ENCODE data around the gene ATF4. TPM values are rescaled to one million over a fixed set of nuclear protein-coding genes. Genes with fewer than 3 reads are reported as not detected.
A peak's percentile ranks its signal among the peaks of the same experiment; 100 is the strongest.

The ATF4 gene
- total RNA-seq, 4 donors from 2014 or later = 214 to 336 (median 309) TPM

GRCh38 chr22:39486951-39487825, 33.2 kb upstream of the ATF4 start:
- no peak overlapping the region for H3K4me3 ChIP-seq (ENCODE audit: low read depth, poor library complexity, severe bottlenecking)
- no peak for TF ChIP-seq POLR2A (IDR thresholded peaks at IDR 0.05)
- no peak for TF ChIP-seq CTCF (IDR thresholded peaks at IDR 0.05)
- 76 to 81% methylated on average over 44 to 45 of the region's 45 CpGs for WGBS, 2 donors
- no peak for DNase-seq (ENCODE audit: low spot score in 2 of 2)
- intact Hi-C loops (cut with DNase I; ENCODE audit: low total_unique reads) = no loop called here

GRCh38 chr22:39487826-39488520, 32.4 kb upstream of the ATF4 start:
- no peak overlapping the region for H3K4me3 ChIP-seq (ENCODE audit: low read depth, poor library complexity, severe bottlenecking)
- intact Hi-C loops (cut with DNase I; ENCODE audit: low total_unique reads) = no loop called here
- DNase-seq (ENCODE audit: low spot score in 2 of 2) = no peak
- TF ChIP-seq CTCF (IDR thresholded peaks at IDR 0.05) = no peak
- TF ChIP-seq POLR2A (IDR thresholded peaks at IDR 0.05) = no peak
- 96% methylated on average over 58 to 63 of the region's 70 CpGs for WGBS, 2 donors

- 88% methylated on average over 33 to 36 of the region's 39 CpGs for WGBS, 2 donors
- no peak for DNase-seq (ENCODE audit: low spot score in 2 of 2)
- no peak for TF ChIP-seq POLR2A (IDR thresholded peaks at IDR 0.05)
- no peak for TF ChIP-seq CTCF (IDR thresholded peaks at IDR 0.05)
- intact Hi-C loops (cut with DNase I; ENCODE audit: low total_unique reads) = no loop called here
- H3K4me3 ChIP-seq (ENCODE audit: low read depth, poor library complexity, severe bottlenecking) = no peak overlapping the region
These were observed 31.7 kb upstream of the ATF4 start for GRCh38 chr22:39488563-39489083.

- intact Hi-C loops (cut with DNase I; ENCODE audit: low total_unique reads) = no loop called here
- WGBS, 2 donors = 83 to 86% methylated on average over 17 of the region's 17 CpGs
- no peak for DNase-seq (ENCODE audit: low spot score in 2 of 2)
- TF ChIP-seq POLR2A (IDR thresholded peaks at IDR 0.05) = no peak
- TF ChIP-seq CTCF (IDR thresholded peaks at IDR 0.05) = no peak
- H3K4me3 ChIP-seq (ENCODE audit: low read depth, poor library complexity, severe bottlenecking) = no peak overlapping the region
These were observed 31.0 kb upstream of the ATF4 start for GRCh38 chr22:39489094-39490068.

GRCh38 chr22:39490135-39490798, 30.1 kb upstream of the ATF4 start:
- DNase-seq (ENCODE audit: low spot score in 2 of 2) = peak; percentile 84 to 94
- WGBS, 2 donors = 40 to 42% methylated on average over 12 to 13 of the region's 13 CpGs
- H3K4me3 ChIP-seq (ENCODE audit: low read depth, poor library complexity, severe bottlenecking) = no peak overlapping the region
- TF ChIP-seq CTCF (IDR thresholded peaks at IDR 0.05) (no peak), POLR2A (IDR thresholded peaks at IDR 0.05) (no peak)
- intact Hi-C loops (cut with DNase I; ENCODE audit: low total_unique reads) = no loop called here

Data from lower leg skin (tissue), 4 donors.